Panc1 (cell line): ENCODE results near the gene LMAN1L. TPM values are rescaled to one million over a fixed set of nuclear protein-coding genes. Genes with fewer than 3 reads are reported as not detected.

Source experiments
- ATAC-seq: fragments of 200-7000 bp; cut with Tn5 transposase; 2 replicates; pipeline ENCODE4 v1.9.1; 2020; ENCODE audit warnings: mild to moderate bottlenecking, moderate library complexity
- Bru-seq: library from RNA; stranded (reverse); fragments of 400-500 nt; gene quantifications from one replicate; lab custom pipeline; 2021; lab: Mats Ljungman, UMichigan
- BruChase-seq, 2 experiments: library from RNA; stranded (reverse); fragments of 400-500 nt; gene quantifications; one replicate each; lab custom pipeline; 2021; lab: Mats Ljungman, UMichigan
- BruUV-seq: library from RNA; stranded (reverse); fragments of 400-500 nt; replicated peaks from 2 replicates; lab custom pipeline; 2021; lab: Mats Ljungman, UMichigan
- CTCF ChIA-PET: fragments of 300-600 bp; sonication (Branson Sonifier 250); formaldehyde crosslinking; loops from one replicate; lab custom pipeline; 2022; ENCODE audit warnings: antibody characterized with exemption; lab: Charles Lee
- POLR2A ChIA-PET: fragments of 300-600 bp; sonication (Branson Sonifier 250); formaldehyde crosslinking; loops from one replicate; lab custom pipeline; 2022; ENCODE audit warnings: antibody characterized with exemption; lab: Charles Lee
- DNase-seq: peaks from one replicate; pipeline ENCODE4 v3.0.0-alpha.2; 2010; ENCODE audit warnings: low read depth, low spot score
- H3K27ac ChIP-seq: 2 replicates; pipeline ENCODE4 v1.5.1; 2011; ENCODE audit warnings: mild to moderate bottlenecking, low read length, inconsistent platforms
- H3K27me3 ChIP-seq: fragments of 200-500 bp; sonication (Bioruptor generic); 2 replicates; pipeline ENCODE4 v1.6.0; 2014; ENCODE audit warnings: low read length, inconsistent platforms; ENCODE audit not compliant: control insufficient read depth, insufficient read depth
- H3K36me3 ChIP-seq: fragments of 200-500 bp; sonication (Bioruptor generic); 2 replicates; pipeline ENCODE4 v1.5.1; 2014; ENCODE audit warnings: inconsistent platforms, mild to moderate bottlenecking, low read length, moderate library complexity; ENCODE audit not compliant: control insufficient read depth, insufficient read depth
- H3K4me1 ChIP-seq: 2 replicates; pipeline ENCODE4 v1.5.1; 2011; ENCODE audit warnings: inconsistent platforms, mild to moderate bottlenecking, low read length, moderate library complexity; ENCODE audit not compliant: control insufficient read depth, insufficient read depth
- H3K4me3 ChIP-seq, 2 experiments: 2 replicates each; pipeline ENCODE4 v1.5.1; 2011 to 2012; ENCODE audit warnings: low read depth in 2 of 2, low read length in 2 of 2, mild to moderate bottlenecking in 2 of 2, inconsistent platforms in 1 of 2, moderate library complexity in 1 of 2
- H3K9me3 ChIP-seq: fragments of 200-500 bp; sonication (Bioruptor generic); 2 replicates; pipeline ENCODE4 v1.5.1; 2014; ENCODE audit warnings: low read depth, mild to moderate bottlenecking, inconsistent platforms, low read length, moderate library complexity; ENCODE audit not compliant: control insufficient read depth, insufficient read depth
- CTCF ChIP-seq: fragments of 450-650 bp; IDR thresholded peaks from 2 replicates; pipeline ENCODE4 v1.5.1; 2017; ENCODE audit warnings: mild to moderate bottlenecking
- POLR2AphosphoS5 ChIP-seq: IDR thresholded peaks from 2 replicates; pipeline ENCODE4 v1.6.1; 2012; ENCODE audit warnings: mild to moderate bottlenecking, low read depth, low read length, moderate library complexity
- REST ChIP-seq, 2 experiments: IDR thresholded peaks; 2 replicates each; pipeline ENCODE4 v1.6.1; 2011 to 2012; ENCODE audit warnings: low read depth in 2 of 2, control low read depth in 1 of 2, low read length in 1 of 2, mild to moderate bottlenecking in 1 of 2, moderate library complexity in 1 of 2; ENCODE audit not compliant: insufficient read depth in 1 of 2
- SIN3A ChIP-seq: IDR thresholded peaks from 2 replicates; pipeline ENCODE4 v1.6.1; 2012; ENCODE audit warnings: low read depth, mild to moderate bottlenecking, low read length, moderate library complexity, borderline replicate concordance; ENCODE audit not compliant: insufficient read depth
- TCF7L2 ChIP-seq: IDR thresholded peaks from 2 replicates; pipeline ENCODE4 v1.6.1; 2011; ENCODE audit warnings: mild to moderate bottlenecking, low read depth, low read length, inconsistent platforms
- in situ Hi-C: cut with HindIII; loops from 2 replicates; pipeline ENCODE4 v1.10.0; 2016; ENCODE audit warnings: low sequenced_read_pairs, low pct_unique_long_range_greater_than_20kb
- intact Hi-C: fragments of 100-400 bp; cut with micrococcal nuclease; formaldehyde crosslinking; loops from one replicate; pipeline ENCODE4 v1.10.0; 2022; ENCODE audit not compliant: unreplicated experiment
- long read RNA-seq: library from polyadenylated mRNA; unstranded; transcript quantifications from one replicate; pipeline ENCODE4 v2.0.0, GENCODE V29; 2021; ENCODE audit not compliant: unreplicated experiment
- polyA plus RNA-seq: library from polyadenylated mRNA; unstranded; fragments of >200 nt; gene quantifications from one replicate; pipeline ENCODE4 v1.2.1, GENCODE V29; 2012; ENCODE audit warnings: missing spikeins; ENCODE audit not compliant: insufficient read length
- total RNA-seq: library from RNA; stranded (reverse); gene quantifications from one replicate; pipeline ENCODE4 v1.2.1, GENCODE V29; 2021; ENCODE audit not compliant: unreplicated experiment

The LMAN1L gene
- total RNA-seq, result not detected
- not detected for polyA plus RNA-seq
- percentile 9 among the genes with signal in this experiment for Bru-seq, nascent RNA
- percentile 16 among the genes with signal in this experiment for BruChase-seq, experiment 1, labeled RNA remaining after a 2-hour chase
- percentile 27 among the genes with signal in this experiment for BruChase-seq, experiment 2, labeled RNA remaining after a 6-hour chase
- long read RNA-seq, result 0 reads

- no TSS peak for BruUV-seq
- Histone ChIP-seq H3K4me1 (peaks cover 4% of the 10 kb centered on the region; the same call in 1 of the 2 replicates), H3K27me3 (no peaks in the 10 kb centered on the region), H3K4me3 (no peak within 1 kb of the TSS), H3K9me3 (no peaks in the 10 kb centered on the region), H3K27ac (no peak within 1 kb of the TSS), H3K36me3 (no peaks in the 10 kb centered on the region)
- intact Hi-C loops, result no loop called here
- no peak for ATAC-seq
- ChIA-PET CTCF (interaction anchor here (1.5 kb wide), 1 partner anchor 10 kb away, joined by 3 read pairs; no protein-coding TSS in a partner anchor), POLR2A (interaction anchor here (0.5 kb wide), 1 partner anchor 145 kb away, joined by 7 read pairs; no protein-coding TSS in a partner anchor)
- in situ Hi-C loops, result no loop called here
- DNase-seq, result no peak
- TF ChIP-seq CTCF (no peak), REST (IDR thresholded peaks at IDR 0.05; ENCODE audit: insufficient read depth in 1 of 2, low read depth in 2 of 2, low read length in 1 of 2) (no peak), TCF7L2 (no peak), POLR2AphosphoS5 (no peak), SIN3A (no peak)
Observed at GRCh38 chr15:74812533-74812932, at the start of gene LMAN1L. TSS of gene LMAN1L (plus strand) at chr15:74812835. CDS start at chr15:74812855, 20 bp downstream.

- CTCF ChIA-PET, result interaction anchor here (1.3 kb wide), 1 partner anchor 130 kb away, joined by 3 read pairs; no protein-coding TSS in a partner anchor
- in situ Hi-C loops, result loop anchor here (25.0 kb wide), 1 partner anchor 126 kb away; no protein-coding TSS in a partner anchor
Observed at GRCh38 chr15:74763416-74763815, 49.2 kb upstream of the LMAN1L start.

More at GRCh38 chr15:74763416-74763815, 49.2 kb upstream of the LMAN1L start:
- POLR2A ChIA-PET, result no interaction called here
- TF ChIP-seq CTCF (no peak), REST (IDR thresholded peaks at IDR 0.05; ENCODE audit: insufficient read depth in 1 of 2, low read depth in 2 of 2, low read length in 1 of 2) (no peak), SIN3A (no peak), POLR2AphosphoS5 (no peak), TCF7L2 (no peak)
- ATAC-seq, result no peak
- H3K4me1 ChIP-seq, result no peaks in the 10 kb centered on the region; the same call in 1 of the 2 replicates
- no peaks in the 10 kb centered on the region for H3K9me3 ChIP-seq
- DNase-seq, result no peak
- H3K27me3 ChIP-seq, result no peaks in the 10 kb centered on the region
- no TSS peak for BruUV-seq
- intact Hi-C loops, result no loop called here
- no peak overlapping the region for H3K27ac ChIP-seq
- H3K36me3 ChIP-seq, result no peaks in the 10 kb centered on the region
- H3K4me3 ChIP-seq, result no peak overlapping the region
